ENCODE results near the gene CAPS2.
A peak's percentile ranks its signal among the peaks of the same experiment; 100 is the strongest.

CAPS2 gene

DNA sequence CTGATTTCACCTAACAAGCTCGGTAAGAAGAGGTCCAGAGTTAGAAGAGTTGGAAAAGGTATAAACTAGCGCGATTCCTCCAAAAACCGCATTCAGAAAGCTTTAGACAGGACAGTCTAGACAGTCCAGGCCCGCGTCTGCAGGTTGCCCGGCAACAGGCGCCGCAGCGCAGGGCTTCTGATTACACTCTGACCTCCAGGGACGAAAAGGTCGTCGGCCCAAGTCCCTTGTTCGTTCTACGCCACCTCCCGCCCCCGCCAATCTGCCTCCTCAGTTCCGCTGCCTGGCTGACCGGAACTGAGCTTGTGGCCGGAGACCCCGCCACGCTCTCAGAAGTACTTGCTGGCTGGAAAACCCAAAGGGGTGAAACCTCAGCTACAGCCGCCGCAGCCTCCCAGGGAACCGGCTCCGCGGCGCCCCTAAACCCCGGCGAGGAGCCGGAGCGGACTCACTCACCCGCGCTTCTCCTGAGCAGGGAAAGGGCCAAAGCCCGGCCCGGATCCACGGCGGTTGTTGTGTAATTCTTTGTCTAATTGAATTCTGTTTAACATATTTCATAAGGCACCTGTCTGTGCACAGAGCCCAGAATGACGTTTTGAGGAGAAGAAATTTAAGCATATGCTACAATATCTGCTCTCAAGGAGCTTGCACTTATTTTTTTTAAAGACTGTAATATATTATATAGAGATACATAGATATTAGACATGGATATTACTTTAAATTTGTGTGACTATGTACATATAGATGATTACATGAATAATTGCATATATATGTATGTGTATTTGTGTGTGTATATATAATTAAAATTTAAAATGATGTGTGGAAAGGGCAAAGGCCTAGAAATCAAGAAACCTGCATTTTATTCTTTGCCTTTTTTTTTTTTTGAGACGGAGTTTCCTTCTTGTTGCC is at the start of gene CAPS2:
CAPS2 (minus strand) TSS at position 407 of the 909 bp plus-strand sequence. CDS start 3,826 bp downstream, outside the sequence.
- TF ChIP-seq, protein P1, sequence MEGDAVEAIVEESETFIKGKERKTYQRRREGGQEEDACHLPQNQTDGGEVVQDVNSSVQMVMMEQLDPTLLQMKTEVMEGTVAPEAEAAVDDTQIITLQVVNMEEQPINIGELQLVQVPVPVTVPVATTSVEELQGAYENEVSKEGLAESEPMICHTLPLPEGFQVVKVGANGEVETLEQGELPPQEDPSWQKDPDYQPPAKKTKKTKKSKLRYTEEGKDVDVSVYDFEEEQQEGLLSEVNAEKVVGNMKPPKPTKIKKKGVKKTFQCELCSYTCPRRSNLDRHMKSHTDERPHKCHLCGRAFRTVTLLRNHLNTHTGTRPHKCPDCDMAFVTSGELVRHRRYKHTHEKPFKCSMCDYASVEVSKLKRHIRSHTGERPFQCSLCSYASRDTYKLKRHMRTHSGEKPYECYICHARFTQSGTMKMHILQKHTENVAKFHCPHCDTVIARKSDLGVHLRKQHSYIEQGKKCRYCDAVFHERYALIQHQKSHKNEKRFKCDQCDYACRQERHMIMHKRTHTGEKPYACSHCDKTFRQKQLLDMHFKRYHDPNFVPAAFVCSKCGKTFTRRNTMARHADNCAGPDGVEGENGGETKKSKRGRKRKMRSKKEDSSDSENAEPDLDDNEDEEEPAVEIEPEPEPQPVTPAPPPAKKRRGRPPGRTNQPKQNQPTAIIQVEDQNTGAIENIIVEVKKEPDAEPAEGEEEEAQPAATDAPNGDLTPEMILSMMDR (IDR thresholded peaks at IDR 0.05; ENCODE audit: low read depth, low read length) = no peak
- DNase-seq (ENCODE audit: low read depth, low spot score) = peak; percentile 93
- in situ Hi-C loops (cut with HindIII; ENCODE audit: low sequenced_read_pairs) = no loop called here
- peak within 1 kb of the TSS; percentile 53 for H3K4me3 ChIP-seq (ENCODE audit: low read depth, low read length)

DNA sequence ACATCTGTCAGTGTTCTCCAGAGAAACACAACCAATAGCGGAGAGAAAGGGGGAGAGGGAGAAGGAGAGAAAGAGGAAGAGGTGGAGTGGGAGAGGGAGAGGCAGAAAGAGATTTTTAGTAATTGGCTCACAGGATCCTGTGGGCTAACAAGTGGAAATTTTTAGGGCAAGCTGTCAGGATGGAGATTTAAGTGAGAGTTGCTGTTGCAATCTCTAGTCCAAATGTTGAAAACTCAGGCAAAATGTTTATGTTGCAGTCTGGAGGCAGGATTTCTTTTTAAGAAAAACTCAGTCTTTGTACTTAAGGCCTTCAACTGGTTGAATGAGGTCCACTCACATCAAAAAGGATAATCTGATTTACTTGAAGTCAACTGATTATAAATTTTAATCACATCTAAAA is 48.2 kb upstream of the CAPS2 start:
- DNase-seq (ENCODE audit: low read depth, low spot score) = no peak
- TF ChIP-seq, protein P1 (IDR thresholded peaks at IDR 0.05; ENCODE audit: low read depth, low read length) = no peak
- in situ Hi-C loops (cut with HindIII; ENCODE audit: low sequenced_read_pairs) = no loop called here
- H3K4me3 ChIP-seq (ENCODE audit: low read depth, low read length) = no peak overlapping the region

DNA sequence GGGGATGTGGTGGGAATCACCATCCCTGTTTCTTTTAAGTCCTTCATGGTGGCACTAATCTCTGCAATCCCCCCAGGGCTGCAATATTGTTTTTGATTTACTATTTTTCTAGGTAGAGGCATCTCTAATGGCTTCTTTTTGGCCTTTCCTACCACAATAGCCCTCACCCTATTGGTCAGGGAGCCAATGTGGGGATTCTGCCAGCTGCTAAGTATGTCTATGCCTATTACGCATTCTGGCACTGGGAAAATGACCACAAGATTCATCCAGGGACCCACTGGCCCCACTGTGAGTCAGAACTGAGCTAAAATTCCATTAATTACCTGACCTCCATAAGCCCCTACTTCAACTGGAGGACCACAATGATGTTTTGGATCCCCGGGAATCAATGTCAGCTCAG is 44.8 kb upstream of the CAPS2 start:
- no peak for DNase-seq (ENCODE audit: low read depth, low spot score)
- no peak overlapping the region for H3K4me3 ChIP-seq (ENCODE audit: low read depth, low read length)
- in situ Hi-C loops (cut with HindIII; ENCODE audit: low sequenced_read_pairs) = no loop called here
- TF ChIP-seq, protein P1 (IDR thresholded peaks at IDR 0.05; ENCODE audit: low read depth, low read length) = no peak

DNA sequence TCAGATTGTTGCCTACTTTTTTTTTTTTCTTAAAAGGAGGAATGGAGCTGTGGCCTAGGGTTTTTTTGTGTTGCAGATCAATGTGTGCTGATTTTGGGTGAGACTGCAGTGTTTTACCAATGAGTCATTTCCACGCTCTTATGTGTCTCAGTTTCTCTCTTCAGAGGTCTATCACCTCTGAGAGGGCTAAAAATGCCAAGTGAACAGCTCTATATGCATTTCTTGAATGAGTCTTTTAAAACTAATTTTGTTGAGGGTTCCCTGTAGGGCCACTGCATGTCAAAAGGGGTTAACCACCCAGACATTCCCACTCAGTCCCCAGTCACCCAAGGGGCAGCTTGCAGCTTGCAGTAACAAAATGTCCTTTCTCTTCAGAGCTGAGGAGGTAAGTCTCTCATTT is 36.5 kb upstream of the CAPS2 start:
- in situ Hi-C loops (cut with HindIII; ENCODE audit: low sequenced_read_pairs) = no loop called here
- TF ChIP-seq, protein P1 (IDR thresholded peaks at IDR 0.05; ENCODE audit: low read depth, low read length) = no peak
- peak; percentile 52 for DNase-seq (ENCODE audit: low read depth, low spot score)
- H3K4me3 ChIP-seq (ENCODE audit: low read depth, low read length) = no peak overlapping the region

DNA sequence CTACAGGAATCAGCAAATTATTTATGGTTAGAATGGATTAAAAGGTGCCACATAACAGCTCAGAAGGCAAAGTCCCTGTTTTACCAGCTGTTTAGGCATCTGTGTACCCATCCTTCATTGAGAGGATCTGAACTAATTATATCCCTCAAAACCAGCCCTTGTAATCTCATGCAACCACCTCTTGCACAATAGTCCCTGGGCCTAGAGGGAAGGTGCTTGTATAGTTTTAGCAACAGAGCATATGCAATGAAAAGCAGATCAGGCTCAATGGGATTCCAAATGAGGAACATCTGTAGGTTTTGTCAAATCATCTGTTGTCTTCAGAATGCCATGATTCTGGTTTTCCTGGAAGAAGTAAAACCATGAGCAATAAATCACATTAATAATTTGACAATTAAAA is 34.8 kb upstream of the CAPS2 start:
- TF ChIP-seq, protein P1 (IDR thresholded peaks at IDR 0.05; ENCODE audit: low read depth, low read length) = no peak
- DNase-seq (ENCODE audit: low read depth, low spot score) = no peak

DNA sequence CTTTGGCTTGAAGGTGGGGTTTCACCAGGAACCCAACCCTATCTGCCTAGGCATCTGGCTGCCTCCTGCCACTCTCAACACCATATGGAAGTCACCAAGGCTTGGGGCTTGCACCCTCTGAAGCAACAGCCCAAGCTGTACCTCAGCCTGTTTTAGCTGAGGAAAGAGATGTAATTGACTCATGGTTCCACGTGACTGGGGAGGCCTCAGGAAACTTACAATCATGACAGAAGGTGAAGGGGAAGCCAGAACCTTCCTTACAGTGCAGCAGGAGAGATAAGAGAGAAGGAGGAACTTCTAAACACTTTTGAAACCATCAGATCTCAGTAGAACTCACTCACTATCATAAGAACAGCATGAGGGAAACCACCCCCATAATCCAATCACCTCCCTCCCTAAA is 31.3 kb upstream of the CAPS2 start:
- no peak overlapping the region for H3K4me3 ChIP-seq (ENCODE audit: low read depth, low read length)
- in situ Hi-C loops (cut with HindIII; ENCODE audit: low sequenced_read_pairs) = no loop called here
- DNase-seq (ENCODE audit: low read depth, low spot score) = no peak
- TF ChIP-seq, protein P1 (IDR thresholded peaks at IDR 0.05; ENCODE audit: low read depth, low read length) = no peak

More for the DNA sequence above, 34.8 kb upstream of the CAPS2 start:
- H3K4me3 ChIP-seq (ENCODE audit: low read depth, low read length) = no peak overlapping the region
- in situ Hi-C loops (cut with HindIII; ENCODE audit: low sequenced_read_pairs) = no loop called here

All from astrocyte of the spinal cord (primary cell).